Measurements from ENCODE around the gene SHKBP1. TPM values are rescaled to one million over a fixed set of nuclear protein-coding genes. Genes with fewer than 3 reads are reported as not detected.

The SHKBP1 gene
- total and polyA plus RNA-seq, 9 of the 15 experiments (the other 6 are each of a cell fraction or from before 2014, with no cell fraction given) = 1.2 to 58.1 (median 22.3) TPM

DNA sequence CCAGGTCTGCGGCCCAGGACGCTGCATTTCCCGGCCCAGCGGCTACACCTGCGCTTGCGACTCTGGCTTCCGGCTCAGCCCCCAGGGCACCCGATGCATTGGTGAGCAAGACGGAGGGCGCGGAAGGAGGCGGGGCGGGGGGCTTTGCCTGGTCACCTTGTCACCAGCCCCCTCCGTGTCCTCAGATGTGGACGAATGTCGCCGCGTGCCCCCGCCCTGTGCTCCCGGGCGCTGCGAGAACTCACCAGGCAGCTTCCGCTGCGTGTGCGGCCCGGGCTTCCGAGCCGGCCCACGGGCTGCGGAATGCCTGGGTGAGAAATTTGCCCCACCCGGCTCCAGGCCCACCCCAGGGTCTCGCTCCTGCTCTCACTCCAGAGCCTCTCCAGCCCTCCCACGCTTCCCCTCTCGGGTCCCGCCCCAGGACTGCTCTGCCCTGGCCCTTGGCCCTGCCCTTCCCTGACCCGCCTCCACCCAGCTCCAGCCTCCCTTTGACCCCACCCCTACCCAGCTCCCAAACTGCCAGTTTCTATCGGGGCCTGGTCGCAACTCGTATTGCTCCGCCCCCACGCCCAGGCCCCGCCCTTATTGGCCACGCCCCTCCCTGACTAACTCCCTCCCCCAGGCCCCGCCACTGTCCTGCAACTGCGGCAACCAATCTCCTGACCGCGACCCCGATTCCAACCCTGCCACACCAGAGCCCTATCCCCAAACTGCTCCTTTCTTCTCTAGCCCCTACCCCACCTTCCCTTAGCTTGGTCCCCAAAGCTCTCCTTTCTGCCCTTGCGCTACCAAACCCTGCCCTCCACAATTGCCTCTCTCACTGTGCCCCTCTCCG is 33.1 kb downstream of the SHKBP1 start:
- Histone ChIP-seq H3K27ac (ENCODE audit: extremely low read depth, low read depth, low read length) (peak overlapping the region; percentile 73), H3K27me3 (ENCODE audit: control insufficient read depth in 2 of 2, insufficient read depth in 2 of 2, low read length in 2 of 2) (no peaks in the 10 kb centered on the region), H3K4me3 (peak overlapping the region; percentile 37), H3K9ac (ENCODE audit: insufficient read depth in 1 of 2, low read depth in 2 of 2, low read length in 2 of 2) (peak overlapping the region; percentile 42 to 90; a peak in 3 of 4 replicates), H3K36me3 (ENCODE audit: control insufficient read depth, insufficient read depth, low read length) (peaks cover 3% of the 10 kb centered on the region; the same call in 2 of the 3 replicates), H4K20me1 (replicated peaks; ENCODE audit: control insufficient read depth, insufficient read depth, low read length) (0 out of 2 replicates have a peak, but pooled peaks cover 4% of the 10 kb centered on the region), H3K9me3 (replicated peaks; ENCODE audit: control insufficient read depth, insufficient read depth, low read depth, low read length) (no peaks in the 10 kb centered on the region), H2AFZ (ENCODE audit: low read depth, low read length) (peak overlapping the region; percentile 72), H3K4me2 (ENCODE audit: insufficient read depth, low read length) (peak overlapping the region; percentile 71), H3K4me1 (replicated peaks in 1 of 2; ENCODE audit: control insufficient read depth in 2 of 2, insufficient read depth in 2 of 2, low read length in 2 of 2) (peaks cover 40 to 90% of the 10 kb centered on the region in 2 experiments), H3K79me2 (ENCODE audit: control insufficient read depth, insufficient read depth, low read length) (peaks cover 8% of the 10 kb centered on the region; the same call in 2 of the 3 replicates), H3K9me1 (ENCODE audit: control insufficient read depth, insufficient read depth, low read length) (no peaks in the 10 kb centered on the region)
- ATAC-seq (peak; percentile 69), DNase-seq (ENCODE audit: extremely low read depth in 1 of 4, low spot score in 3 of 4) (peak; percentile 91 to 96 (median 93)), FAIRE-seq (peak; percentile 92)
- intact Hi-C loops (cut with micrococcal nuclease) (no loop called here), in situ Hi-C loops (cut with MboI) (no loop called here)
- 10% methylated on average over 31 of the region's 50 CpGs for WGBS (ENCODE audit: insufficient coverage, low coverage, missing lambda C conversion rate)
- ChIA-PET POLR2A (interaction anchor here (0.5 to 1.2 kb wide), 7 partner anchors 14 to 457 kb away, joined by 3 to 5 read pairs (median 3); no protein-coding TSS in a partner anchor), CTCF (ENCODE audit: low intra/inter-chr PET ratio) (interaction anchor here (0.6 kb wide), 1 partner anchor 22 kb away, joined by 4 read pairs; no protein-coding TSS in a partner anchor)
- BruUV-seq (replicated peaks) = no TSS peak
- 0 out of 2 replicates have a peak, but pooled peaks have one; percentile 26 for TF ChIP-seq NFIC (IDR thresholded peaks at IDR 0.05)
- no peak for TF ChIP-seq KAT8 (IDR thresholded peaks at IDR 0.05; ENCODE audit: low read depth)
- TF ChIP-seq, protein P1, sequence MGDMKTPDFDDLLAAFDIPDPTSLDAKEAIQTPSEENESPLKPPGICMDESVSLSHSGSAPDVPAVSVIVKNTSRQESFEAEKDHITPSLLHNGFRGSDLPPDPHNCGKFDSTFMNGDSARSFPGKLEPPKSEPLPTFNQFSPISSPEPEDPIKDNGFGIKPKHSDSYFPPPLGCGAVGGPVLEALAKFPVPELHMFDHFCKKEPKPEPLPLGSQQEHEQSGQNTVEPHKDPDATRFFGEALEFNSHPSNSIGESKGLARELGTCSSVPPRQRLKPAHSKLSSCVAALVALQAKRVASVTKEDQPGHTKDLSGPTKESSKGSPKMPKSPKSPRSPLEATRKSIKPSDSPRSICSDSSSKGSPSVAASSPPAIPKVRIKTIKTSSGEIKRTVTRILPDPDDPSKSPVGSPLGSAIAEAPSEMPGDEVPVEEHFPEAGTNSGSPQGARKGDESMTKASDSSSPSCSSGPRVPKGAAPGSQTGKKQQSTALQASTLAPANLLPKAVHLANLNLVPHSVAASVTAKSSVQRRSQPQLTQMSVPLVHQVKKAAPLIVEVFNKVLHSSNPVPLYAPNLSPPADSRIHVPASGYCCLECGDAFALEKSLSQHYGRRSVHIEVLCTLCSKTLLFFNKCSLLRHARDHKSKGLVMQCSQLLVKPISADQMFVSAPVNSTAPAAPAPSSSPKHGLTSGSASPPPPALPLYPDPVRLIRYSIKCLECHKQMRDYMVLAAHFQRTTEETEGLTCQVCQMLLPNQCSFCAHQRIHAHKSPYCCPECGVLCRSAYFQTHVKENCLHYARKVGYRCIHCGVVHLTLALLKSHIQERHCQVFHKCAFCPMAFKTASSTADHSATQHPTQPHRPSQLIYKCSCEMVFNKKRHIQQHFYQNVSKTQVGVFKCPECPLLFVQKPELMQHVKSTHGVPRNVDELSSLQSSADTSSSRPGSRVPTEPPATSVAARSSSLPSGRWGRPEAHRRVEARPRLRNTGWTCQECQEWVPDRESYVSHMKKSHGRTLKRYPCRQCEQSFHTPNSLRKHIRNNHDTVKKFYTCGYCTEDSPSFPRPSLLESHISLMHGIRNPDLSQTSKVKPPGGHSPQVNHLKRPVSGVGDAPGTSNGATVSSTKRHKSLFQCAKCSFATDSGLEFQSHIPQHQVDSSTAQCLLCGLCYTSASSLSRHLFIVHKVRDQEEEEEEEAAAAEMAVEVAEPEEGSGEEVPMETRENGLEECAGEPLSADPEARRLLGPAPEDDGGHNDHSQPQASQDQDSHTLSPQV (IDR thresholded peaks at IDR 0.05) = no peak
- 0 out of 2 replicates have a peak, but pooled peaks have one; percentile 27 for TF ChIP-seq PHB (CRISPR knock-in tag; IDR thresholded peaks at IDR 0.05)
- TF ChIP-seq, protein P2, sequence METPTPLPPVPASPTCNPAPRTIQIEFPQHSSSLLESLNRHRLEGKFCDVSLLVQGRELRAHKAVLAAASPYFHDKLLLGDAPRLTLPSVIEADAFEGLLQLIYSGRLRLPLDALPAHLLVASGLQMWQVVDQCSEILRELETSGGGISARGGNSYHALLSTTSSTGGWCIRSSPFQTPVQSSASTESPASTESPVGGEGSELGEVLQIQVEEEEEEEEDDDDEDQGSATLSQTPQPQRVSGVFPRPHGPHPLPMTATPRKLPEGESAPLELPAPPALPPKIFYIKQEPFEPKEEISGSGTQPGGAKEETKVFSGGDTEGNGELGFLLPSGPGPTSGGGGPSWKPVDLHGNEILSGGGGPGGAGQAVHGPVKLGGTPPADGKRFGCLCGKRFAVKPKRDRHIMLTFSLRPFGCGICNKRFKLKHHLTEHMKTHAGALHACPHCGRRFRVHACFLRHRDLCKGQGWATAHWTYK (CRISPR knock-in tag; IDR thresholded peaks at IDR 0.05) = 0 out of 2 replicates have a peak, but pooled peaks have one; percentile 58
- peak; percentile 11 for TF ChIP-seq HMGN3 (IDR thresholded peaks at IDR 0.05; ENCODE audit: borderline replicate concordance, extremely low read depth, insufficient read length, low read depth, low read length)
- TF ChIP-seq HNRNPL (IDR thresholded peaks at IDR 0.05; ENCODE audit: low read depth, low read length) = peak; percentile 80; the same call in 1 of the 2 replicates
- 0 out of 2 replicates have a peak, but pooled peaks have one; percentile 34 for TF ChIP-seq ZNF133 (CRISPR knock-in tag; IDR thresholded peaks at IDR 0.05)
- TF ChIP-seq ELF2 (CRISPR knock-in tag; IDR thresholded peaks at IDR 0.05) = peak; percentile 47; the same call in 1 of the 2 replicates
- TF ChIP-seq MEIS2 (IDR thresholded peaks at IDR 0.05; ENCODE audit: partially characterized antibody) = no peak
- peak; percentile 80; the same call in 1 of the 2 replicates for TF ChIP-seq ZBTB7A (IDR thresholded peaks at IDR 0.05; ENCODE audit: borderline replicate concordance, control insufficient read depth, low read depth, low read length)
- 0 out of 2 replicates have a peak, but pooled peaks have one; percentile 14 for TF ChIP-seq RB1 (IDR thresholded peaks at IDR 0.05; ENCODE audit: low read depth)

Data from K562 (cell line).